HG02759 (cell line): ENCODE results near the gene PRKN.

ENCODE experiments used
- ATAC-seq: cut with Tn5 transposase; IDR thresholded peaks from one replicate; pipeline ENCODE4 v1.9.1; 2021; ENCODE audit warnings: mild to moderate bottlenecking, moderate library complexity; ENCODE audit not compliant: unreplicated experiment

Gene PRKN

DNA sequence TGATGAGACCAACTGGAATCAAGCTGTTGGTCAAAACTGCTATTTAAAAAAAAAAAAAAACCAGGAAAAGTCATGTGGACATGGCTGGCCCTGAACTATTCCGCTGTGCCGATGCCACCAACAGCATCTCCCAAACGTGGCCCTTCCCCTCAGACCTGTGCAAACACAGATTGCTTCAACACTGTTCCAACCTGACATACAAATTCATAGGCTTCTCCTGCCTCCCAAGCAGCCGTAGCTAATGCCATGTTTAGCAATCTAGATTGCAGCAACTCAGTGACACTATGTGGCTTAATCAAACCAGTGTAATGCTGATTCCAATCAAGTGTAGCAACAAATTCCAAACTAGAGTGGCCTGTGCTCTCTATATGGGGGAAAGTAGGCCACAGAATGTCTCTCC is 16.2 kb downstream of the PRKN start:
- no peak for ATAC-seq

DNA sequence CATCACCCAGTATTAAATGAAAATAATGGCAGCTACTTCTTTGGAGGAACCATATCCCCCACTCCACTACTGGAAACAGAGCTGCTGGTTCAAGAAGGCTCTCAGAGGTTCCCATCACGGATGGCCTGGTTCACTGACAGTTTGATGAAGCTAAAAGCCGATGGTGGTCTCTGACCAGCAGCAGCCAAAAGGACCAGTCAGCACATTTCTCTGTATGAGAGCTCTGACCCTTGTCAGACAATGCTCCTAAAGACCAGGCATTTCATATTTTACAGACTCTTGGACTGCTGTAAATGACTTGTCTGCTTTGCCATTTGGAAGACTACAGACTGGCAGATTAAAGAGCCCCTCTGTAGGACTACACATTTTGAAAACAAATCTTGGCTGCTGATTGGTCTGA is 16.6 kb downstream of the PRKN start:
- ATAC-seq, result no peak

DNA sequence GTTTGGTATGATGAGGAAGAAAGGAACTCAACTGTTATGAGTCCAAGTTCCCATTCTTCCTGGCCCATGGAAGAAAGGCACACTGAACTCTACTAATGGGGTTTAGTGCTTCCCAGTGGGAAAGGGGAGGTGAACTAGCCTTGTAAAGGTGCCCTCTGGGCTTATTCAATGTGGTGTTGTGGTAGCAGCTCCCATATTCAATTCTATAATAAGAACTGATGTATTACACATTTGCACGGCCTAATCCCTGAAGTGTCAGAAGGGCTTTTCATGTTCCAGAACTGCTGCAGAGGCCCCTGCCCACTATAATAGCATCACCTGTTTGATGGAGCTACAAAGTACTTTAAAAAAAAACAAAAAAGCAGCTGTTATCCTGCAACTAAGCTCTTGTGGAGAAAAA is 17.1 kb downstream of the PRKN start:
- no peak for ATAC-seq

DNA sequence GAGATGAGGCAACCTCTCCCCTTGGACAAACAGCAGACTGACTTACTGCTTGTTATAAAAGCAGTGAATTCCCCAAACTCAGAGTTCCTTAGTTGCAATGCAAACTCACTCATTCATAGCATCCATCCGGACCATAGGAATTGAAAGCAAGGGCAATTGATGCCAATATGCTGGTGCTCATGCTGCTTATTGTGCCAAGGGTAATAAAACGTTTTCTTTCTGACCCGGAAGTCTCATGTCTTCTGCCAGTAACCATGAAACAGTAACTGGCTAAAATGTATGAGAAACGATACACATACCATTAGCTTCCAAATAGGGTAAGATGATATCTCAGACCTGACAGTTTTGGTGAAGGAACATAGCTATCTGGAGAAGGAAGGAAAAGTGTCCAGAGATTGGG is 18.1 kb downstream of the PRKN start:
- ATAC-seq, result no peak

DNA sequence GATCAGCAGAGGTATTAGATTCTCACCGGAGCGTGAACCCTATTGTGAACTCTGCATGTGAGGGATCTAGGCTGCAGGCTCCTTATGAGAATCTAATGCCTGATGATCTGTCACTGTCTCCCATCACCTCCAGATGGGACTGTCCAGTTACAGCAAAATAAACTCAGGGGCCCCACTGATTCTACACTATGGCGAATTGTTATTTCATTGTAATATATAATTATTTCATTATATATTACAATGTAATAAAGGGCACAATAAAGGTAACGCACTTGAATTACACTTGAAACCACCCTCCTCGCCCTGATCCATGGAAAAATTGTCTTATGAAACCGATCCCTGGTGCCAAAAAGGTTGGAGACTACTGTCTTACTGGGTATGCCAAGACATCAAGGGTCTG is 18.6 kb downstream of the PRKN start:
- no peak for ATAC-seq

DNA sequence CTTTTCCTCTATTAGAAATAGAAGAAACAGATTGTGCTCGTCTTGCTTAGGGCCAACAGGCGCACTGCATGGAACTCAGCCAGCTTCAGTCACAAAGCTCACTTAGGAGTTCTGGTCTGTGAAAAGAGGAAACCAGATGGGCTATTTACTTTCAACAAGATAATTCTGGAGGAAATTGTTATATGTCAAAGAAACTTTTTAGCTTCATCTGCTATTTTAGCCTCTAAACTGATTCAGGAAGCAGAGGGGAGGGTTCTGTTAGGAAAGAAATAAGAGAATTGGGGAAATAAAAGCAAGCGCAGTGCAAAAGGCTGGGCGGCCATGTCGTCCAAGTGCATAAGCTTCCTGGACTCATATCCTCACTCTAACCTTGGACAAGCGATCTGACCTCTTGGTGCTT is 21.3 kb downstream of the PRKN start:
- ATAC-seq, result no peak

DNA sequence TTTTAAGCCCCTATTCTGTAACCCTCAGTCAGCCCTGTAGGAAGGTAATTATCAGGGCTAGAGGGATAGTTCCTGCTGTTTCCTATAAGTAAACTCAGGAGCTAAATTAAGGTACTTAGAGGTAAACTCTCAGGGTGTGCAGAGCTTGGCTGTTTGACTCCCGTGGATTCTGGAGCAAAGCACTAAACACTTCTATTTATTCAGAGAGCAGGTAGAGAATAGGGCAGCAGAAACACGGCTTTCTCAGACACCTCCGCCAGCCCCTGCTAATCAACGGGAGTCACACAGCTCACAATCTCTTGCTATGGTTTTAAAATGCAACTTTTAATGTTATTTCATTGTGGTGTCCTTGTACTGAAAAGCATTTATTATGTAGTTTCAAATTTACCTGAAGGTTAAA is 21.8 kb downstream of the PRKN start:
- ATAC-seq, result no peak

DNA sequence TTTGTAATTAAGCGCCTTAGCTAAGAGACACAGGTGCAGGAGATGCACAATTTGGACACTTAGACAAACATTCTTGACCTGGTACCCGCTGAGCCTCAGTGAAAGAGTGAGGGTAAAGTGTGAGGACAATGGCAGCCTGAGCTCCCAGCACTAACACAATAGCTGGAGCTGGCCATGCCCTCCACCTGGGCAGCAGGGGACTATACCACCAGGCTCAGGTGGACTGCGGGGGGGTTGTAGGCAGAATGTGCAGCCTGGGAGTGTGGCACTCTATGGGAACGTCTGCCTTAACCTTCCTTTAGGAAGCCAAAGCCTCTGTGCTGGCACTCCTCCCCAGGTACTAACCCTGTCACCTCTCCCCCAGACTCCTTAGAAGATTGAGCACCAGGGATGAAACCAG is 23.6 kb downstream of the PRKN start:
- ATAC-seq, result no peak

DNA sequence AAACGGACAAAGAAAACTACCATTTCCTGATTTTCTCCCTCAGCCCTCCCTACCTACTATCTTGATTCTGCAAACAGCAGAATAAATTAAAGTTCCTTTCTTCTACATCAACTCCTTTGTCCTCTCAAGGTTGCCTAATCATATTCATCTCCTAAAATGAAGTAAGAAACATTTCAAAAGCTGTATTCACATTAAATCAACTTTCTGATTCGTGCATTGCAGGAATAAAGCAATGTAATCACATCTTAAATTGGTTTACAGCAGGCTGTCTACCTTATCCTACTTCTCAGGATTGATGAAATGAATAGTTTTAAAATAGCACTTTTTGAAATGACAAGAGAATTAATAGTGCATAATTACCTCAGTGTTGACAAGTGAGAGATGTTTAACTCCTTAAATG is 25.1 kb downstream of the PRKN start:
- no peak for ATAC-seq

DNA sequence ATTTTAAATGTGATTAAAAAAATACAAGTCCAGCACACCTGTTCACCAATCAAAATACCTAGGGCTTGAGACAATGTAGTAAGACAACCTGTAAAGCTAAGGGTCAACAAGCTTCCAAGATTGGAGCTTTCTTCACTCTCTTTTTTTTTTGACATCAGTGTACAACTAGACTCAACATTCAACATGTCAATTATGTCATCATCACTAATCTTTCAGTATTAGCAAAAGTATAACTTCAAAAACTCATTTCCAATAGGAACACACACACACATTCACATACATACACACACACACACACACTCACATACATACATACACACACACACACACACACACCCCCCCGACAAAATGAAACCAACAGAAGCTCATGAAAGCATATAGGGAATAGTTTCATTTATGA is 26.0 kb downstream of the PRKN start:
- no peak for ATAC-seq

DNA sequence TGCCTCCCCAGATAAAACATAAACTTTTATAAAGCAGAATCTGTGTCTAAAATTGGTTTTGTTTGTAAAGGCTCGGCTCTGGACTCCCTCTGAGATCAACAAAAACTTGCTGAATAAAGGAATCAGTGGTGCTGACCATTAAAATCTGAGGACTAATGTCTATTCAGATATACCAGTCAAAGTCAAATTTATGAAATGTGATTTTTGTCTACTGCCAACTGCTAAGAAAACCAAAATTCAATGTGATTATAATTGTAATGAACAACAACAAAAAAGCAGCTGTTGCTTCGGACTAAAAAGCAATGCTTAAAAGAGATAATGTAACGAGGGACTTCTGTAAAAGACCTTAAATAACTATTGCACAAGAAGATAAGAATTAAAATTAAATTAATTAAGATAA is 26.6 kb downstream of the PRKN start:
- ATAC-seq, result no peak

DNA sequence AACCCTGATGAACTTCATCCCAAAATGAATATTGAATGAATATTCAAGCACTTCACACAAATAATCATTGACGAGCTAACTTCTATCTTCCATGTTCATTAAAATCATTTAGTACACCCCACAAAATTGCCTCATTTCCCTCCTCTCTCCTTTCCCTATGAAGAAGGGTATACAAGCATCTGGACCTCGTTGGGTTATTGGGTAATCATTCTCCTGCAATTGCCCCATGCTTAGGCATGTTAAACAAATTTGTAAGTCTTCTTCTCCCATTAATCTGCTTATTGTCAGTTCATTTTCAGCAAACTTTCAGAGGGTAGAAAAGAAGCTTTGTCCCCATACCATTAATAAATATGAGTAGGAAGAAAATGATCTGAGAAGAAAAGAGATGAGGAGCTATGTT is 27.6 kb downstream of the PRKN start:
- no peak for ATAC-seq

DNA sequence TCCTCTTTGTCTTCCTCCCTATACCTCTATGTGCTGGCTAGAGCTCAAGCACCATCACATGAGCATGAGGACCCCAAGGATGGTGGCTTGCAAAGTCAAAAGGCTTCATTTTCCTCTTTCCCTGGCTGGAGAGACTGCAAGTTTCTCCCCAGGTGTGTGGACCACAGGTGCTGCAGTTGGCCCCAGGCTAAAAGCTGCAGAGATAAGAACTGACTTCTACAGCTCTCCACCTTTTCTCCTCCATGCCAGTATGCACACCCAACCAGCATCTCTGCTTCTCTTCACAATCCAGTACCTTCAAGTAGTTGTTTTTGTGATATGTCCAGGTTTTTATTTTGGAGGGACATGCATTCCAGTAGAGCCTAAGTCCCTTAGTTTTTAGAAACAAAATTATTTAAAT is 29.1 kb downstream of the PRKN start:
- no peak for ATAC-seq

DNA sequence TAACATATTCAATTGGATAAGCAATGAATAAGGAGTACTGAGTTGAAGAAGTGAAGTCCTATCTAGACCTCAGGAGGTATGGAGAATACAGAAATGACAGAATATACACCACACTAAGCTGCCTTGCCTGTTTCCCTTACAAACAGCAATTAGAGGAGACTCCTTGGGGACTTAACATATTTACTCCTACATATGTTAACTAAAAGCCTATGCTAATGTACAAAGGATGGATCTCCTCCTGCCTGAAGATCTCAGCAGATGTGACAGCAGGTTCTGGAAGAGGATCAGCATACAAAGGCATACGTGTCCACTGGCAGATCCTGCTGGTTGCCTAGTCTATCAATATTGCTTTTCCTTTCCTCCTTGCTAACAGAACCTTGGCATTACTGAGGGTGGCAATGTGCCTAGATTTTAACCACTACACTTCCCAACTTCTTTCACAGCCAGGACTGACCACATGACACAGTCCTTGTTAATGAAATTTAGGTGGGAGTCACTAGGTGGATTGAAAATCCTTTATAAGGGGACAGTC is 29.6 kb downstream of the PRKN start:
- no peak for ATAC-seq

DNA sequence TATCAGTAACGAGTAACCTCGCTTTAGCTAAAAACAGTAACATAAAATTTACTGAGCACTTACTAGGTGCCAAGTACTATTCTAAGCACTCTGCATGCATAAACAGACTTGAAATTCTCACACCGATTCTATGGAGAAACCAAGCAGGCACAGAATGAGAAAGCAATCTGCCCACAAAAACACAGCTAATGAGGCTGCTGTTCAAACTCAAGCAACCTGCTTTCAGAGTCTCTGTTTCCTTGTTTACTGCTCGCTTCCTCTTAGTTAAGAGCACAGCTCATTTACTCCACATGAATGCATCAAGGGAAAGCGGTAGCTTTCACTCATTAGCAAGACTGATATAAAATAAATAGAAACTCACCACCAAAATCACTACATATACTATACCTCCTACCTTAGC is 37.4 kb downstream of the PRKN start:
- no peak for ATAC-seq

DNA sequence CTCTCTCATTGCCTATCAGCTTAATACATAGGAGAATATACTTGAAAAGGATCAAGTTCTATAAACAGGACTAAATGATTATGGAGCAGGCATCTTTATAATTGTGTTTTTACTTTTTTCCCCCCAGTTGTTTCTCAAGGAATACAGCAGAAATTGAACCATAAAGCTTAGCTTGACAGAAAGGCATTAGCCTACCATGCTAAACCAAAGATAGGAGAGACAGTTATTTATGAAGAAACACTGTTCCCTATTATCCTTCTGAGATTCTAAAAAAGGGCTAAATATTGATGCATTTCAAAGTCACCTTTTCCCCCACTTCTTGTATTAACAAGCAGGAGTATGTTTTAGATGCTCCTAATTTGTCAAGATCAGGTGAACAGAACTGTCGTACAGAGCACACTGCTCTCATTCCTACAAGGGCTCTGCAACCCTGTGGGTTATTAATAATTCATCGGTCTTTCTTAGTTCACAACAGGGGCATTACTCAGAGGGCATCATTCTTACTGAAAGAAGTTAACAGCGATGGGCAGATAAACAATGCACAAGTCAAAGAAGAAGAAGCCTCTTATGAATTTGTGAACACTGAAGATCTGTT is 38.7 kb downstream of the PRKN start:
- ATAC-seq, result no peak

DNA sequence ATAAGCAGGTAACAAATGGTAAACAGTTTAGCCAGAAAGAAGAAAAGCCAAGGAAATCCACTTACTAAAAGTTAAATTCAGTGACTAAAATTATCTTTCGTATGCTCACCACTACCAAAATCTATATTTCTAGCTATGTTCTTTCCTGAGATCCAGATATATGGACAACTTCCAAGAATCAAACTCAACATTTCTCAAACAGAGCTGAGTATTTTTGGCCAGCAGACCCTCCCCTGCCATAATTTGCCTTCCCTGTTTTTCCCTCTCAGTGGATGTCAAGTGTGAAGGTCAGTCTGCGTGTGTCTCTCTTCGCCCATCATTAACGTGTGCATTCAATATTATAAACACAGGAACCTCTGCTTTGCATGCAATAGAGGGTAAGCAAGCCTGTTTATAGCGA is 42.0 kb downstream of the PRKN start:
- ATAC-seq, result no peak

DNA sequence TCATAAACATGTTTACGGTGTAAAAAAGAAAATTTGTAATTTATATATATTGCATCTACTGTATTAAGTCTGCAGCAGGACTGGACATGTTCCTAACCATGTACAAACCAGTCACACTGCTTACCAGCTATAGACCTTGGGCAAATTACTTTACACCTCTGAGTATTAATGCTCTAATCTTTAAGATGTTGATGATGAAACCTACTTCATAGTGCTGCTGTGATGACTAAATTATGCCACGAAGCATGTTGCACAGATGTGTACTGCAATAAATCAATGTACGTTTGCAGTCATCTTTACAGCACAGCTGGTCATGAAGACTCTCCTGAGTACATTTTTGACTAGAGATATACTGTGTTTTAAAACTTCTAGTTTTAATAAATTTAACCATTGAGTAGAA is 42.6 kb downstream of the PRKN start:
- no peak for ATAC-seq

DNA sequence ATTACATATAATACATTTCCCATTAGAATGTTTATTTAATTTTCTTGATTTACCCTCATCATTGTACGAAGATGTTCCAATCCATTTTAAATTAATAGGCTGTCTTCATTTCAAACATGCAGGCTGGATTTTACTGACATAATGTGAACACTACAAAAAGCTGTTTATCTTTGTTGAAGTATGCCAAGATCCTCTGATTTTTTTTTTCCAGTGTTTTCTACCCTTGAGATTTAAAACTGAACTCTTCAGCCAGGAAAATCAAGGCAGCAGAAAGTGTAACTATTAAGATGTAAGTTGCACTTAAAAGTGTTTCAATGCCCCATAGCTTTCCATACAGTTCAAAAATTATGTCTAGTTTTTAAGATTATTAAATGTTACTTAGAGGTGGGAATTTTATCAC is 43.5 kb downstream of the PRKN start:
- ATAC-seq, result no peak

DNA sequence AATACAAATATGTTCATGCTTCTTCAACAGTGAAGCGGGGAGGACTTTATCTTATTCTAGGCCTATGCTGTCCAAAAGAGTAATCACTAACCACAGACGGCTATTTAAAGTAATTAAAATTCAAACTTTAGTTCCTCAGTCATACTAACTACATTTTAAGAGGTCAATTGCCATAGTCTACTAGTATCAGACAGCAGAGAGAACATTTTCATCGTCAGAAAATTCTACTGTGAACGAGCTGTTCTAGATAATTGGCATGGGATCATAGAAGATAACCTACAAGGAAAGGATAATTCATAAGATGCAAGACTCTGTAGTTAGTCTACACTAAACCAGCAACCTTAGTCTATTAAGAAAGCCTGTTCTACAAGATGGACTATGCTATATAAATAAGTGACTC is 44.4 kb downstream of the PRKN start:
- ATAC-seq, result no peak

DNA sequence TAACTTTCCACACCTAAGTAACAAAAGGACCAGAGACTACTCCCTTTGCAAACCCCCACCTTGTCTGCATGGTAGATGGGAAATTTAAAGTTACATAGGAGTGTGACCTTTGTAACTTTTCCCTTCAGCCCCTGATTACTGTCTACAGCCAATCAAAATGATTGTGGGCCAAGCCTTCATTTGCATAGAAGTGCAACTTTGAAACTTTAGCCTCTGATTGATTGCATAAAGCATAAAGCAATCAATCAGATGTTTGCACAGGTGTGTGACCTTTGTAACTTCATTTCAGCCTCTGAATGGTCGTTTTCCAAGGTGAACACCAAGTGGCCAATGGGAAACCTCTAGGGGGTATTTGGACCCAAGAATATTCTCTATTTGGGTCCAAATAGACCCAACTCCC is 46.1 kb downstream of the PRKN start:
- ATAC-seq, result no peak

DNA sequence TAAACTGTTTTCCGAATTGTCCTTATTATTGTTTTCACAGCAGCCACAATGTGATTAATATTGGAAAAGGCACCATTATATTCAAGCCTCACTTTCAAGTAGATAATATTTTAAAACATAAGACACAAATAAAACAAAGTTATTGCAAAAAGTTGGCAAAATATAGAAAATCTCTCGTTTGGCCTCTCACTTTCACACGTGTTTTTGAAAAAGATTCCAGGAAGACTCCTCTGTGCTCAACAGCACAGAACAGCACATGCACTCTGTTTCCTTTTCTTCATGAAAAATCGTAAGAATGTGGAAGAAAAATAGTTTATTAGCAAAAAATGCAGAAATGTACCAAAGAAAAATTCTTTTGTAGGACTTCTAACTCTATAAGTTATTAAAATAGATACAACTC is 46.7 kb downstream of the PRKN start:
- no peak for ATAC-seq

DNA sequence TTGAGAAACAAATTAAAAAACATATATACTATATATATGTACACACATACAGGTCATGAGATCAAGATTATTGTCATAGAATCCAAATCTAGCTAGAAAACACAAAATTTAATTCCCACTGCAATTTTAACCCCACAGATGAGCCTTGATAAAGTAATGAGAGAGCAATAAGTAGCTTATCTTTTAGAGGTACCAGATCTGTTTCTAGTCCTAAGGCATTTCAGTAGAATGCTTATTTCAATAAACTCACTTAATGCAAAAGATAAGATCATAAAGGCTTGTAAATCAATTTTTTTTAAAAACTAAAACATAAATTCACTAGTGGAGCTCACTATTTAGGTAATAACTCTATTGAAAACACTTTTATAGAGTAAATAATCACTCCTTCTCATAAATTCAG is 47.2 kb downstream of the PRKN start:
- no peak for ATAC-seq

DNA sequence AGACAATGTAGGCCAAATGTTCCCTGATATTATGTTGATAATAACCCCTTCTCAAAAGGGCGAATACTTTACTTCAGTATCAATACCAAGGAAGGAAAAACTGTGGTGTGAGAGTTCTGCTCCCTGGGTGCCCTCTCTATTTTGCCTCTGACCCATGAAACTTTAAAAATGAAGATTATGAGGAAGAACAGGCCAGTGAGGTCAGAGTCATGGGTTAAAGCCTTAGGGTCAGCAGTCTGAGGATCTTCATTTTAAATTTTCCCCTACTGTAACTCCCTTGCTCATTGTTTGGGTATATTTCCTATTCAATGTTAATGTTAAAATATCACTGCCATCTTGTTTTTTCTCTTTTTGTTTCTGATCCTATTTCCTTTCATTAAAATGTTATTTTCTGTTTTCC is 47.9 kb downstream of the PRKN start:
- no peak for ATAC-seq
